Stimulated activated CD4-positive, alpha-beta T cell treated with anti-CD3 and anti-CD28 coated beads, Interleukin-1b, Interleukin-23, amount 100 ng/mL, for 48 hours (primary cell): ENCODE data around the gene FCGBP.
"Not testable (repeated sequence)": the region's sequence is repeated elsewhere in the genome, so short reads cannot be mapped to it uniquely, and the experiment has no call there.

Experiments used
- DNase-seq: peaks from one replicate; pipeline ENCODE4 v3.0.0-alpha.2; 2020

The FCGBP gene

GRCh38 chr19:39916851-39917396, 17.5 kb downstream of the FCGBP start:
- DNase-seq, result no peak

- DNase-seq, result no peak
These were observed 18.2 kb downstream of the FCGBP start for GRCh38 chr19:39916236-39916635.

- no peak for DNase-seq
These were observed 18.6 kb downstream of the FCGBP start for GRCh38 chr19:39915848-39916215.

GRCh38 chr19:39915101-39915847, 19.2 kb downstream of the FCGBP start:
- no peak for DNase-seq

GRCh38 chr19:39913682-39914333, 20.6 kb downstream of the FCGBP start:
- no peak for DNase-seq

GRCh38 chr19:39908803-39909202, 25.6 kb downstream of the FCGBP start:
- DNase-seq, result no peak

- DNase-seq, result no peak
These were observed 27.4 kb downstream of the FCGBP start for GRCh38 chr19:39906820-39907611.

- no peak for DNase-seq
These were observed 28.2 kb downstream of the FCGBP start for GRCh38 chr19:39906283-39906682.

- not testable (repeated sequence) for DNase-seq
These were observed 30.8 kb downstream of the FCGBP start for GRCh38 chr19:39903486-39904091.

- DNase-seq, result not testable (repeated sequence)
These were observed 32.1 kb downstream of the FCGBP start for GRCh38 chr19:39902326-39902725.

GRCh38 chr19:39901681-39902080, 32.8 kb downstream of the FCGBP start:
- not testable (repeated sequence) for DNase-seq

- not testable (repeated sequence) for DNase-seq
These were observed 35.6 kb downstream of the FCGBP start for GRCh38 chr19:39898858-39899257.

GRCh38 chr19:39897511-39898245, 36.8 kb downstream of the FCGBP start:
- peak; percentile 48 for DNase-seq

- not testable (repeated sequence) for DNase-seq
These were observed 39.3 kb downstream of the FCGBP start for GRCh38 chr19:39895096-39895495.

GRCh38 chr19:39894236-39894606, 40.2 kb downstream of the FCGBP start:
- not testable (repeated sequence) for DNase-seq

- DNase-seq, result not testable (repeated sequence)
These were observed 40.8 kb downstream of the FCGBP start for GRCh38 chr19:39893366-39894235.

- DNase-seq, result not testable (repeated sequence)
These were observed 41.9 kb downstream of the FCGBP start for GRCh38 chr19:39892506-39892902.

GRCh38 chr19:39891660-39892505, 42.6 kb downstream of the FCGBP start:
- DNase-seq, result peak; percentile 10

GRCh38 chr19:39890755-39891551, 43.5 kb downstream of the FCGBP start:
- no peak for DNase-seq
